WI38 (cell line): Measurements from ENCODE around the gene AK9.

Source experiments
- H3K4me3 ChIP-seq: 2 replicates; pipeline ENCODE4 v1.5.1; 2011; ENCODE audit warnings: low read depth, mild to moderate bottlenecking, control low read depth, low read length
- CTCF ChIP-seq: IDR thresholded peaks from 2 replicates; pipeline ENCODE4 v1.5.1; 2012; ENCODE audit warnings: low read depth, mild to moderate bottlenecking, control low read depth, low read length

AK9 gene

GRCh38 chr6:109475625-109476024 is 215.4 kb downstream of the AK9 start:
- no peak overlapping the region for H3K4me3 ChIP-seq
- TF ChIP-seq CTCF: no peak

- H3K4me3 ChIP-seq: no peak overlapping the region
- no peak for TF ChIP-seq CTCF
Measured at GRCh38 chr6:109474995-109475394, 216.0 kb downstream of the AK9 start.

GRCh38 chr6:109473120-109473519 is 217.9 kb downstream of the AK9 start:
- TF ChIP-seq CTCF: no peak
- H3K4me3 ChIP-seq: no peak overlapping the region

- H3K4me3 ChIP-seq: no peak overlapping the region
- no peak for TF ChIP-seq CTCF
Measured at GRCh38 chr6:109472132-109472995, 218.6 kb downstream of the AK9 start.

- no peak overlapping the region for H3K4me3 ChIP-seq
- TF ChIP-seq CTCF: no peak
Measured at GRCh38 chr6:109471105-109471810, 219.7 kb downstream of the AK9 start.

- H3K4me3 ChIP-seq: no peak overlapping the region
- TF ChIP-seq CTCF: no peak
Measured at GRCh38 chr6:109469591-109470189, 221.3 kb downstream of the AK9 start.

GRCh38 chr6:109467696-109468095 is 223.3 kb downstream of the AK9 start:
- no peak overlapping the region for H3K4me3 ChIP-seq
- no peak for TF ChIP-seq CTCF
